ENCODE measurements around the gene PKM.

DNA sequence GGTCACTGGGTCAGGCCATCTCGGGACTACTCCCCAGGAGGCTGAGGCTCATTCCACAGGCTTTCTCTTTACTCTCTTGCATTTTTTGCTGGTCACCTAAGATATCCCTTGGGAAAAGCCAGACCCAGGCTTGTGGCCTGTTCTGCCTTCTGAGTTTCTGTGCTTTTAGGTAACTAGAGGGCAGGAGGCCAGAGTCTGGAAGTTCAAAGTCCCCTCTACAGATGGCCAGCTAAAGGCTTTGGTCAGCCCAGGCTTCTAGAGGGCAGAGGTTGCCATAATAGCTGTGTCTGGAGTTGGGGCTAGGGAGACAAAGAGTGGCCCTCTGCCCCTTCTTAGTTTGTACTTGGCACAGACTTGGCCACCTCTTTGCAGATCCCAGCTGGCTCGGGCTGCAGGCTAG lies 49.8 kb upstream of the PKM start:
- TF ChIP-seq, protein P1, sequence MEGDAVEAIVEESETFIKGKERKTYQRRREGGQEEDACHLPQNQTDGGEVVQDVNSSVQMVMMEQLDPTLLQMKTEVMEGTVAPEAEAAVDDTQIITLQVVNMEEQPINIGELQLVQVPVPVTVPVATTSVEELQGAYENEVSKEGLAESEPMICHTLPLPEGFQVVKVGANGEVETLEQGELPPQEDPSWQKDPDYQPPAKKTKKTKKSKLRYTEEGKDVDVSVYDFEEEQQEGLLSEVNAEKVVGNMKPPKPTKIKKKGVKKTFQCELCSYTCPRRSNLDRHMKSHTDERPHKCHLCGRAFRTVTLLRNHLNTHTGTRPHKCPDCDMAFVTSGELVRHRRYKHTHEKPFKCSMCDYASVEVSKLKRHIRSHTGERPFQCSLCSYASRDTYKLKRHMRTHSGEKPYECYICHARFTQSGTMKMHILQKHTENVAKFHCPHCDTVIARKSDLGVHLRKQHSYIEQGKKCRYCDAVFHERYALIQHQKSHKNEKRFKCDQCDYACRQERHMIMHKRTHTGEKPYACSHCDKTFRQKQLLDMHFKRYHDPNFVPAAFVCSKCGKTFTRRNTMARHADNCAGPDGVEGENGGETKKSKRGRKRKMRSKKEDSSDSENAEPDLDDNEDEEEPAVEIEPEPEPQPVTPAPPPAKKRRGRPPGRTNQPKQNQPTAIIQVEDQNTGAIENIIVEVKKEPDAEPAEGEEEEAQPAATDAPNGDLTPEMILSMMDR (IDR thresholded peaks at IDR 0.05) = no peak
- TF ChIP-seq POLR2A (IDR thresholded peaks at IDR 0.05) = no peak
- no peak for TF ChIP-seq POLR2AphosphoS5 (IDR thresholded peaks at IDR 0.05)
- no peak for TF ChIP-seq EP300 (IDR thresholded peaks at IDR 0.05; ENCODE audit: low read depth)

Data from transverse colon (tissue), 4 donors.